Activated T-cell treated with anti-CD3 and anti-CD28 coated beads for 1 hour (primary cell): Measurements from ENCODE around the gene PDE7B.

ENCODE experiments used
- DNase-seq: peaks from one replicate; pipeline ENCODE4 v3.0.0-alpha.2; 2020; ENCODE audit warnings: low read depth

Gene PDE7B

GRCh38 chr6:136149311-136149710 is 297.8 kb downstream of the PDE7B start:
- no peak for DNase-seq

GRCh38 chr6:136150961-136151360 is 299.5 kb downstream of the PDE7B start:
- no peak for DNase-seq

- DNase-seq: no peak
Measured at GRCh38 chr6:136153707-136154375, 302.3 kb downstream of the PDE7B start.

- no peak for DNase-seq
Measured at GRCh38 chr6:136155191-136155590, 303.7 kb downstream of the PDE7B start.

GRCh38 chr6:136157743-136158142 is 306.2 kb downstream of the PDE7B start:
- DNase-seq: no peak

GRCh38 chr6:136158387-136158821 is 306.9 kb downstream of the PDE7B start:
- DNase-seq: no peak

- DNase-seq: no peak
Measured at GRCh38 chr6:136158971-136159370, 307.5 kb downstream of the PDE7B start.

GRCh38 chr6:136160250-136160649 is 308.7 kb downstream of the PDE7B start:
- no peak for DNase-seq

- DNase-seq: no peak
Measured at GRCh38 chr6:136161950-136162349, 310.4 kb downstream of the PDE7B start.

- DNase-seq: no peak
Measured at GRCh38 chr6:136163260-136163659, 311.8 kb downstream of the PDE7B start.

GRCh38 chr6:136166815-136167214 is 315.3 kb downstream of the PDE7B start:
- no peak for DNase-seq

- no peak for DNase-seq
Measured at GRCh38 chr6:136169394-136170148, 318.1 kb downstream of the PDE7B start.

- no peak for DNase-seq
Measured at GRCh38 chr6:136171231-136171630, 319.7 kb downstream of the PDE7B start.

GRCh38 chr6:136173519-136174507 is 322.3 kb downstream of the PDE7B start:
- no peak for DNase-seq

- no peak for DNase-seq
Measured at GRCh38 chr6:136174510-136174909, 323.0 kb downstream of the PDE7B start.

- DNase-seq: no peak
Measured at GRCh38 chr6:136175873-136176272, 324.4 kb downstream of the PDE7B start.

- no peak for DNase-seq
Measured at GRCh38 chr6:136178749-136179148, 327.2 kb downstream of the PDE7B start.

- DNase-seq: no peak
Measured at GRCh38 chr6:136180704-136181511, 329.4 kb downstream of the PDE7B start.

GRCh38 chr6:136181512-136181833 is 330.0 kb downstream of the PDE7B start:
- no peak for DNase-seq

GRCh38 chr6:136181861-136182260 is 330.4 kb downstream of the PDE7B start:
- DNase-seq: no peak

GRCh38 chr6:136184738-136185137 is 333.2 kb downstream of the PDE7B start:
- DNase-seq: no peak

GRCh38 chr6:136186363-136186762 is 334.9 kb downstream of the PDE7B start:
- no peak for DNase-seq
